Vagina (tissue), 2 donors: Measurements from ENCODE around the gene CCDC89.

Experiments used
- CTCF ChIP-seq, 3 experiments: fragments of 450-650 bp in 2 of 3; fragments of 200-600 bp in 1 of 3; sonication (generic) in 1 of 3; IDR thresholded peaks; one replicate each; pipeline ENCODE4 v1.5.1; 2017 to 2019; ENCODE audit warnings: antibody characterized with exemption in 3 of 3, mild to moderate bottlenecking in 2 of 3, moderate library complexity in 2 of 3
- POLR2A ChIP-seq, 2 donors: fragments of 450-650 bp; IDR thresholded peaks; one replicate each; pipeline ENCODE4 v1.6.1; 2017; ENCODE audit warnings: antibody characterized with exemption in 2 of 2, mild to moderate bottlenecking in 2 of 2, moderate library complexity in 2 of 2

GRCh38 chr11:85651118-85651517, 34.9 kb downstream of the CCDC89 start:
- TF ChIP-seq CTCF (IDR thresholded peaks at IDR 0.05) (no peak), POLR2A (IDR thresholded peaks at IDR 0.05) (no peak)
